SK-N-SH (cell line): ENCODE data around the gene SPIRE1. TPM values are rescaled to one million over a fixed set of nuclear protein-coding genes. Genes with fewer than 3 reads are reported as not detected.

Experiments used
- CTCF ChIA-PET: fragments of 300-600, 350-600 bp; formaldehyde crosslinking; extraction: SDS; loops from one replicate; lab custom pipeline; 2021; lab: Yijun Ruan, JAX
- POLR2A ChIA-PET: fragments of 350-600 bp; sonication (Branson Sonifier 250); formaldehyde crosslinking; extraction: SDS; loops from one replicate; lab custom pipeline; 2020; ENCODE audit warnings: antibody characterized with exemption, inconsistent platforms; lab: Yijun Ruan, JAX
- DNase-seq: peaks from one replicate; pipeline ENCODE4 v3.0.0; 2012
- H2AFZ ChIP-seq: fragments of 200-600 bp; sonication (generic); 2 replicates; pipeline ENCODE4 v1.8.1; 2016; ENCODE audit warnings: antibody characterized with exemption, mild to moderate bottlenecking, low read depth
- H3F3A ChIP-seq: fragments of 200-600 bp; sonication (generic); replicated peaks from 2 replicates; pipeline ENCODE3; 2016; ENCODE audit warnings: antibody characterized with exemption, mild to moderate bottlenecking; ENCODE audit not compliant: insufficient read depth
- H3K27ac ChIP-seq, 2 experiments: fragments of 200-500 bp in 1 of 2; fragments of 200-600 bp in 1 of 2; sonication (Bioruptor generic) in 1 of 2; sonication (generic), shearing (Covaris generic) in 1 of 2; 2 replicates each; pipeline versions ENCODE4 v1.5.1 to v1.6.1; 2014 to 2016; ENCODE audit warnings: low read depth in 2 of 2, inconsistent platforms in 1 of 2, low read length in 1 of 2, mild to moderate bottlenecking in 1 of 2, mixed read lengths in 1 of 2
- H3K27me3 ChIP-seq: fragments of 200-600 bp; sonication (generic), shearing (Covaris generic); 2 replicates; pipeline ENCODE4 v1.6.1; 2016; ENCODE audit warnings: mixed run types; ENCODE audit not compliant: insufficient read depth
- H3K36me3 ChIP-seq, 2 experiments: fragments of 200-500 bp in 1 of 2; fragments of 200-600 bp in 1 of 2; sonication (Bioruptor generic) in 1 of 2; sonication (generic) in 1 of 2; replicated peaks in 1 of 2; 2 replicates each; pipeline versions ENCODE3 to v1.5.1; 2014 to 2016; ENCODE audit warnings: low read length in 1 of 2, mild to moderate bottlenecking in 1 of 2; ENCODE audit not compliant: insufficient read depth in 2 of 2, control insufficient read depth in 1 of 2
- H3K4me1 ChIP-seq, 2 experiments: fragments of 200-500 bp in 1 of 2; fragments of 200-600 bp in 1 of 2; sonication (Bioruptor generic) in 1 of 2; sonication (generic), shearing (Covaris generic) in 1 of 2; 2 replicates each; pipeline versions ENCODE4 v1.5.1 to v1.6.1; 2014 to 2016; ENCODE audit warnings: low read depth in 1 of 2, low read length in 1 of 2, mixed run types in 1 of 2; ENCODE audit not compliant: insufficient read depth in 2 of 2, control insufficient read depth in 1 of 2
- H3K4me2 ChIP-seq: fragments of 200-600 bp; sonication (generic), shearing (Covaris generic); 2 replicates; pipeline ENCODE4 v1.6.1; 2017; ENCODE audit warnings: mixed run types
- H3K4me3 ChIP-seq, 2 experiments: fragments of 200-500 bp in 1 of 2; fragments of 200-600 bp in 1 of 2; sonication (Bioruptor generic) in 1 of 2; sonication (generic), shearing (Covaris generic) in 1 of 2; 2 replicates each; pipeline versions ENCODE4 v1.5.1 to v1.8.1; 2014 to 2016; ENCODE audit warnings: low read depth in 2 of 2, inconsistent platforms in 1 of 2, low read length in 1 of 2, mild to moderate bottlenecking in 1 of 2, mixed read lengths in 1 of 2, moderate library complexity in 1 of 2
- H3K79me2 ChIP-seq: fragments of 200-600 bp; sonication (generic); 2 replicates; pipeline ENCODE4 v1.8.1; 2017; ENCODE audit warnings: mild to moderate bottlenecking; ENCODE audit not compliant: insufficient read depth
- H3K9ac ChIP-seq: fragments of 200-600 bp; sonication (generic); 2 replicates; pipeline ENCODE4 v1.6.1; 2017; ENCODE audit warnings: mixed run types
- H3K9me2 ChIP-seq: fragments of 200-600 bp; sonication (generic); 2 replicates; pipeline ENCODE4 v1.6.1; 2017; ENCODE audit warnings: mixed run types
- H3K9me3 ChIP-seq: fragments of 200-600 bp; sonication (generic); 2 replicates; pipeline ENCODE4 v1.6.1; 2017; ENCODE audit warnings: mixed run types, mild to moderate bottlenecking, moderate library complexity
- H4K20me1 ChIP-seq: fragments of 200-600 bp; sonication (generic); 2 replicates; pipeline ENCODE4 v1.6.1; 2017; ENCODE audit warnings: mild to moderate bottlenecking, mixed run types; ENCODE audit not compliant: insufficient read depth
- CTCF ChIP-seq: fragments of 200-600 bp; sonication (generic); IDR thresholded peaks from 2 replicates; pipeline ENCODE4 v1.6.1; 2017; ENCODE audit warnings: antibody characterized with exemption, mild to moderate bottlenecking, moderate library complexity
- ELF1 ChIP-seq: IDR thresholded peaks from 2 replicates; pipeline ENCODE4 v1.4.0; 2012
- EZH2phosphoT487 ChIP-seq: fragments of 200-600 bp; sonication (generic); IDR thresholded peaks from 2 replicates; pipeline ENCODE4 v1.6.1; 2017; ENCODE audit warnings: low read depth, mixed run types, mild to moderate bottlenecking, antibody characterized with exemption, moderate library complexity, borderline replicate concordance
- FOSL2 ChIP-seq: IDR thresholded peaks from 2 replicates; pipeline ENCODE4 v1.4.0; 2012; ENCODE audit warnings: low read depth, mild to moderate bottlenecking, moderate library complexity, borderline replicate concordance
- FOXJ3 ChIP-seq: sonication (generic); formaldehyde crosslinking; IDR thresholded peaks from 2 replicates; pipeline ENCODE4 v1.5.1; 2020; ENCODE audit warnings: mild to moderate bottlenecking, missing genetic modification reagents
- FOXM1 ChIP-seq: IDR thresholded peaks from 2 replicates; pipeline ENCODE4 v1.4.0; 2012; ENCODE audit warnings: low read depth, mild to moderate bottlenecking
- MAX ChIP-seq: IDR thresholded peaks from 2 replicates; pipeline ENCODE4 v1.4.0; 2012; ENCODE audit warnings: low read depth
- MEF2A ChIP-seq: IDR thresholded peaks from 2 replicates; pipeline ENCODE4 v1.4.0; 2012; ENCODE audit warnings: low read depth, borderline replicate concordance
- NRF1 ChIP-seq: IDR thresholded peaks from 2 replicates; pipeline ENCODE4 v1.6.1; 2012; ENCODE audit warnings: low read depth, mild to moderate bottlenecking, low read length
- PBX3 ChIP-seq: IDR thresholded peaks from 2 replicates; pipeline ENCODE4; 2012
- POLR2AphosphoS5 ChIP-seq: IDR thresholded peaks from 2 replicates; pipeline ENCODE4 v1.6.1; 2012; ENCODE audit warnings: low read depth, low read length
- RAD21 ChIP-seq: IDR thresholded peaks from 2 replicates; pipeline ENCODE4 v1.6.1; 2012; ENCODE audit warnings: mild to moderate bottlenecking, low read length
- RCOR1 ChIP-seq: fragments of 150-350 bp; IDR thresholded peaks from 2 replicates; pipeline ENCODE4 v1.6.1; 2017; ENCODE audit warnings: antibody characterized with exemption, low read length
- RXRA ChIP-seq: IDR thresholded peaks from 2 replicates; pipeline ENCODE4 v1.4.0; 2012; ENCODE audit warnings: low read depth, mild to moderate bottlenecking, borderline replicate concordance
- SMC3 ChIP-seq: IDR thresholded peaks from 2 replicates; pipeline ENCODE4 v1.6.1; 2012; ENCODE audit warnings: low read depth, low read length, improper control_type of control experiment
- TCF12 ChIP-seq: IDR thresholded peaks from 2 replicates; pipeline ENCODE4 v1.4.0; 2012
- USF2 ChIP-seq: fragments of 150-350 bp; IDR thresholded peaks from 2 replicates; pipeline ENCODE4 v1.6.1; 2017; ENCODE audit warnings: antibody characterized with exemption, low read length, low read depth, borderline replicate concordance
- YY1 ChIP-seq: IDR thresholded peaks from 2 replicates; pipeline ENCODE4 v1.4.0; 2012; ENCODE audit warnings: low read depth, mild to moderate bottlenecking
- WGBS: methylation state at CpG from one replicate; pipeline ENCODE4 v1.1.6; 2017; ENCODE audit warnings: low lambda C conversion rate; 5-methylcytosine and 5-hydroxymethylcytosine counted together
- polyA plus RNA-seq, 3 experiments: library from polyadenylated mRNA; depleted of rRNA; stranded (reverse); fragments of >200 nt; gene quantifications; 2 replicates each; pipeline ENCODE4 v1.2.3, GENCODE V29; 2012

Gene SPIRE1
- polyA plus RNA-seq, 1 of the 3 experiments (the other 2 are of a cell fraction) = 6.7 TPM

GRCh38 chr18:12477606-12478005 is 180.3 kb downstream of the SPIRE1 start:
- WGBS = 98% methylated on average over 11 of the region's 11 CpGs
- DNase-seq = no peak
- CTCF ChIA-PET = no interaction called here

GRCh38 chr18:12476955-12477354 is 181.0 kb downstream of the SPIRE1 start:
- 94% methylated on average over 2 of the region's 2 CpGs for WGBS

More at GRCh38 chr18:12477606-12478005, 180.3 kb downstream of the SPIRE1 start:
- Histone ChIP-seq H2AFZ (no peak overlapping the region), H3K27ac (no peak overlapping the region), H3K9me3 (no peaks in the 10 kb centered on the region), H4K20me1 (no peaks in the 10 kb centered on the region), H3K4me3 (no peak overlapping the region), H3K4me1 (no peaks in the 10 kb centered on the region), H3K9ac (no peak overlapping the region), H3K79me2 (no peaks in the 10 kb centered on the region), H3K27me3 (no peaks in the 10 kb centered on the region), H3K4me2 (no peak overlapping the region), H3K36me3 (peaks cover 7 to 17% of the 10 kb centered on the region in 2 experiments), H3K9me2 (no peaks in the 10 kb centered on the region), H3F3A (no peaks in the 10 kb centered on the region)
- POLR2A ChIA-PET = no interaction called here
- no peak for TF ChIP-seq SMC3

More at GRCh38 chr18:12476955-12477354, 181.0 kb downstream of the SPIRE1 start:
- Histone ChIP-seq H3K9me3 (no peaks in the 10 kb centered on the region), H3K4me3 (no peak overlapping the region), H3K4me2 (no peak overlapping the region), H3K9me2 (no peaks in the 10 kb centered on the region), H4K20me1 (no peaks in the 10 kb centered on the region), H3K4me1 (no peaks in the 10 kb centered on the region), H2AFZ (no peak overlapping the region), H3K27me3 (no peaks in the 10 kb centered on the region), H3K79me2 (no peaks in the 10 kb centered on the region), H3K27ac (no peak overlapping the region), H3K9ac (no peak overlapping the region), H3F3A (no peaks in the 10 kb centered on the region), H3K36me3 (peaks cover 7 to 17% of the 10 kb centered on the region in 2 experiments)
- POLR2A ChIA-PET = no interaction called here
- DNase-seq = no peak
- no peak for TF ChIP-seq MAX
- no peak for TF ChIP-seq SMC3
- TF ChIP-seq FOXJ3 (CRISPR knock-in tag) = no peak
- TF ChIP-seq MEF2A = no peak
- no peak for TF ChIP-seq PBX3
- TF ChIP-seq EZH2phosphoT487 = no peak
- TF ChIP-seq USF2 = no peak
- no peak for TF ChIP-seq RCOR1
- no peak for TF ChIP-seq RXRA
- TF ChIP-seq FOXM1 = no peak
- no peak for TF ChIP-seq CTCF
- no peak for TF ChIP-seq ELF1
- no peak for TF ChIP-seq RAD21
- TF ChIP-seq NRF1 = no peak
- TF ChIP-seq YY1 = no peak
- no peak for TF ChIP-seq FOSL2
- no peak for TF ChIP-seq POLR2AphosphoS5
- no peak for TF ChIP-seq TCF12
- CTCF ChIA-PET = interaction anchor here (1.5 kb wide), 1 partner anchor 15 kb away, joined by 4 read pairs; no protein-coding TSS in a partner anchor
